ENCODE data around the gene POLK.
"Not testable (repeated sequence)": the region's sequence is repeated elsewhere in the genome, so short reads cannot be mapped to it uniquely, and the experiment has no call there.

POLK gene

DNA sequence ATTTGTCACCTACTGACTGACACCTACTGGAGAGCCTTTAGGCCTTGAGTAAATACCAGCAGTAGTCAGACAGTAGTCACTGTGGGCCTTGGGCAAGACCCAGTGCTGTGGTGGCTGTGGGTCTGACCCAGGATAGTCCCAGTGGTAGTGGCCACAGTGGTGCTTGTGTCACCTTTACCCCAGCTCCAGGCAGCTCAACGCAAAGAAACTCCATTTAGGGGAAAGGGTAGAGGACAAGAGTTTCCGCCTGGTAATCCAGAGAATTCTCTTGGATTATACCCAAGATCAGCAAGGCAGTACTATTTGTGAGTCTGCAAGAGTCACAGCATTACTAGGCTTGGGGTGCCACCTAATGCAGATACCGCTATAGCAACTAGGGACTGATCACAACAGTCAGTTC, 29.2 kb upstream of the POLK start:
- DNase-seq (ENCODE audit: extremely low read depth, insufficient read length), result no peak
- no peaks in the 10 kb centered on the region for H3K27me3 ChIP-seq (replicated peaks; ENCODE audit: control insufficient read depth, insufficient read depth, low read length)
- no peak for TF ChIP-seq CTCF (IDR thresholded peaks at IDR 0.05; ENCODE audit: insufficient read depth, low read length, poor library complexity, severe bottlenecking)
- peaks cover 3% of the 10 kb centered on the region for H3K36me3 ChIP-seq (ENCODE audit: control insufficient read depth, insufficient read depth, low read length)
- H3K4me3 ChIP-seq (replicated peaks; ENCODE audit: low read depth, low read length), result no peak overlapping the region

DNA sequence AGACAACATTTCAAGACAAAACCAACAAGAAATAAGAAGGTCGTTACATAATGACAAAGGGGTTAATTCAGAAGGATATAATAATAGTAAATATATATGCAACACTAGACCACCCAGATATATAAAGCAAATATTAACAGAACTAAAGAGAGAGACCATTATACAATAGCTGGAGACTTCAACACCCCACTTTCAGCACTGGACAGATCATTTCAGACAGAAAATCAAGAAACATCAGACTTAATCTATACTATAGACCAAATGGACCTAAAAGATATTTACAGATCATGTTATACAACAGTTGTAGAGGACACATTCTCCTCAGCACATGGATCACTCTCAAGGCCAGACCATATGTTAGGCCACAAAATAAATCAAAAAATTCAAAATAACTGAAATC, 27.1 kb upstream of the POLK start:
- TF ChIP-seq CTCF (IDR thresholded peaks at IDR 0.05; ENCODE audit: insufficient read depth, low read length, poor library complexity, severe bottlenecking), result no peak
- H3K27me3 ChIP-seq (replicated peaks; ENCODE audit: control insufficient read depth, insufficient read depth, low read length), result no peaks in the 10 kb centered on the region
- peaks cover 3% of the 10 kb centered on the region for H3K36me3 ChIP-seq (ENCODE audit: control insufficient read depth, insufficient read depth, low read length)
- H3K4me3 ChIP-seq (replicated peaks; ENCODE audit: low read depth, low read length), result no peak overlapping the region
- no peak for DNase-seq (ENCODE audit: extremely low read depth, insufficient read length)

DNA sequence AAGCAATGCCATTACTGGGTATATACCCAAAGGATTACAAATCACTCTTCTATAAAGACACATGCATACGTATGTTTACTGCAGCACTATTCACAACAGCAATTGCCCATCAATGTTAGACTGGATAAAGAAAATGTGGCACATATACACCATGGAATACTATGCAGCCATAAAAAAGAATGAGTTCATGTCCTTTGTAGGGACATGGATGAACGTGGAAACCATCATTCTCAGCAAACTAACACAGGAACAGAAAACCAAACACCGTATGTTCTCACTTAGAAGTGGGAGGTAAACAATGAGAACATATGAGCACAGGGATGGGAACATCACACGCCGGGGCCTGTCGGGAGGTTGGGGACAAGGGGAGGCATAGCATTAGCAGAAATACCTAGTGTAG, 21.8 kb upstream of the POLK start:
- not testable (repeated sequence) for DNase-seq (ENCODE audit: extremely low read depth, insufficient read length); H3K27me3 ChIP-seq (replicated peaks; ENCODE audit: control insufficient read depth, insufficient read depth, low read length); H3K36me3 ChIP-seq (ENCODE audit: control insufficient read depth, insufficient read depth, low read length); H3K4me3 ChIP-seq (replicated peaks; ENCODE audit: low read depth, low read length)

DNA sequence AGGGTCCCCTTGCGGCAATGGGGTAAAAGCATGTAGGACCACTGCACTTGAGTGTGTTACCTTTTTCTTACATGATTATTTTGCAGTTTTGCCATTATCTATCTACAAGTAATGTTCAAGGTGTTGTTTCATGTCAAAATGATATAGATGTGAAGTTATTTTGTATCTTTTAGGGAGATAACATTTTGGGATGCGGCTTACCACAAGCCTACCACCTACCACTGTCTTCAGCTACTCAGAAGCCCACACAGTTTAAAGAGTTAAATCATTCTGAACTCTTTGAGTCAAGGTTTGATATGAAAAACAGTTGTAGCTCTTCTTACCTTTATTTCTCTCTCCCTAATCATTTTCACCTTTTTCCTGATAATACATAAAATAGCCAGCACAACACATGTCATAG, 20.1 kb upstream of the POLK start:
- no peak for DNase-seq (ENCODE audit: extremely low read depth, insufficient read length)
- no peaks in the 10 kb centered on the region; the same call in 1 of the 2 replicates for H3K36me3 ChIP-seq (ENCODE audit: control insufficient read depth, insufficient read depth, low read length)
- no peak overlapping the region for H3K4me3 ChIP-seq (replicated peaks; ENCODE audit: low read depth, low read length)
- H3K27me3 ChIP-seq (replicated peaks; ENCODE audit: control insufficient read depth, insufficient read depth, low read length), result no peaks in the 10 kb centered on the region
- no peak for TF ChIP-seq CTCF (IDR thresholded peaks at IDR 0.05; ENCODE audit: insufficient read depth, low read length, poor library complexity, severe bottlenecking)

DNA sequence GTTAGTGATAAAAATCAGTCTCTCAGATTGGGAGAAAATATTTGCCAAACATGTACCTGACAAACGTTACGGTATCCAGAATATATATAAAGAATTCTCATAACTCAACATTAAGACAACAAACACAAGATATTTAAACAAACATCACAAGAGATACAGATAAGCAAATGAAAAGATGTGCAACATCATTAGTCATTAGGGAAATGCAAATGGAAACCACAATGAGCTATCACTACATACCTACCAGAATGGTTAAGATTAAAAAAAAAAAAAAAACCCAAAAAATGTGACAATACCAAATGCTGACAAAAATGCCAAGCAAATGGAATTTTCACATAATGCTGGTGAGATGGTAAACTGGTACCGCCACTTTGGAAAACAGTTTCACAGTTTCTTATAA, 15.7 kb upstream of the POLK start:
- no peaks in the 10 kb centered on the region for H3K27me3 ChIP-seq (replicated peaks; ENCODE audit: control insufficient read depth, insufficient read depth, low read length)
- DNase-seq (ENCODE audit: extremely low read depth, insufficient read length), result no peak
- H3K4me3 ChIP-seq (replicated peaks; ENCODE audit: low read depth, low read length), result no peak overlapping the region
- H3K36me3 ChIP-seq (ENCODE audit: control insufficient read depth, insufficient read depth, low read length), result peaks cover 5% of the 10 kb centered on the region
- no peak for TF ChIP-seq CTCF (IDR thresholded peaks at IDR 0.05; ENCODE audit: insufficient read depth, low read length, poor library complexity, severe bottlenecking)

- DNase-seq (ENCODE audit: extremely low read depth, insufficient read length), result no peak
- Histone ChIP-seq H3K36me3 (ENCODE audit: control insufficient read depth, insufficient read depth, low read length) (peaks cover 5% of the 10 kb centered on the region), H3K27me3 (replicated peaks; ENCODE audit: control insufficient read depth, insufficient read depth, low read length) (no peaks in the 10 kb centered on the region), H3K4me3 (replicated peaks; ENCODE audit: low read depth, low read length) (no peak overlapping the region)
- no peak for TF ChIP-seq CTCF (IDR thresholded peaks at IDR 0.05; ENCODE audit: insufficient read depth, low read length, poor library complexity, severe bottlenecking)
These were observed 13.4 kb upstream of the POLK start for GRCh38 chr5:75498208-75498777.

DNA sequence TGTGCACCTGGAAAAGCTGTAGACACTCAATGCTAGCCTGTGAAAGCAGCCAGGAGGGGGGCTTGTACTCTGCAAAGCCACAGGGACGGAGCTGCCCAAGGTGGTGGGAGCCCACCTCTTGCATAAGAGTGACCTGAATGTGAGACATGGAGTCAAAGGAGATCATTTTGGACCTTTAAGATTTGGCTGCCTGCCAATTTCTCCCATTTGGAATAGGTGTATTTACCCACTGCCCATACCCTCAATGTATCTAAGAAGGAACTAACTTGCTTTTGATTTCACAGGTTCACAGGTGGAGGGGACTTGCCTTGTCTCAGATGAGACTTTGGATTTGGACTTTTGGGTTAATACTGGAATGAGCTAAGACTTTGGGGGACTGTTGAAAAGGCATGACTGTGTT, 12.8 kb upstream of the POLK start:
- not testable (repeated sequence) for H3K4me3 ChIP-seq (replicated peaks; ENCODE audit: low read depth, low read length); H3K36me3 ChIP-seq (ENCODE audit: control insufficient read depth, insufficient read depth, low read length); DNase-seq (ENCODE audit: extremely low read depth, insufficient read length); H3K27me3 ChIP-seq (replicated peaks; ENCODE audit: control insufficient read depth, insufficient read depth, low read length)

- H3K27me3 ChIP-seq (replicated peaks; ENCODE audit: control insufficient read depth, insufficient read depth, low read length); H3K36me3 ChIP-seq (ENCODE audit: control insufficient read depth, insufficient read depth, low read length); H3K4me3 ChIP-seq (replicated peaks; ENCODE audit: low read depth, low read length); DNase-seq (ENCODE audit: extremely low read depth, insufficient read length): not testable (repeated sequence)
These were observed 6.6 kb upstream of the POLK start for GRCh38 chr5:75505112-75505511.
